GM23248 (cell line): ENCODE measurements around the gene UST.

Experiments used
- EZH2 ChIP-seq: fragments of 200-600 bp; sonication (generic); IDR thresholded peaks from 2 replicates; pipeline ENCODE4 v1.6.1; 2018; ENCODE audit warnings: antibody characterized with exemption, mild to moderate bottlenecking; ENCODE audit not compliant: insufficient read depth, poor library complexity, severe bottlenecking
- EZH2phosphoT487 ChIP-seq: fragments of 200-600 bp; sonication (generic); IDR thresholded peaks from 2 replicates; pipeline ENCODE4 v1.6.1; 2018; ENCODE audit warnings: antibody characterized with exemption, moderate library complexity, mild to moderate bottlenecking, low read depth; ENCODE audit not compliant: insufficient read depth

GRCh38 chr6:148972481-148972880, 225.7 kb downstream of the UST start:
- TF ChIP-seq EZH2phosphoT487 = no peak
- TF ChIP-seq EZH2 = no peak
